GM18868 (cell line): ENCODE data around the gene GDF15.
"Not testable (repeated sequence)": the region's sequence is repeated elsewhere in the genome, so short reads cannot be mapped to it uniquely, and the experiment has no call there.

Experiments
- ATAC-seq: cut with Tn5 transposase; IDR thresholded peaks from one replicate; pipeline ENCODE4 v1.9.1; 2021; ENCODE audit warnings: mild to moderate bottlenecking, moderate library complexity; ENCODE audit not compliant: unreplicated experiment

GDF15 gene

GRCh38 chr19:18390065-18390907 lies 4.3 kb downstream of the GDF15 start:
- ATAC-seq: no peak

- ATAC-seq: no peak
These were observed 5.6 kb downstream of the GDF15 start for GRCh38 chr19:18391509-18392075.

- ATAC-seq: no peak
These were observed 6.5 kb downstream of the GDF15 start for GRCh38 chr19:18392417-18392816.

- ATAC-seq: no peak
These were observed 7.0 kb downstream of the GDF15 start for GRCh38 chr19:18392926-18393325.

- ATAC-seq: no peak
These were observed 7.9 kb downstream of the GDF15 start for GRCh38 chr19:18393836-18394235.

- no peak for ATAC-seq
These were observed 10.7 kb downstream of the GDF15 start for GRCh38 chr19:18396471-18397241.

GRCh38 chr19:18397242-18398202 lies 11.6 kb downstream of the GDF15 start, which contains the start of gene LRRC25:
Gene LRRC25, minus strand, starts transcription at chr19:18397622. Its CDS starts 659 bp downstream, at chr19:18396963.
- no peak for ATAC-seq

GRCh38 chr19:18399008-18399407 lies 13.1 kb downstream of the GDF15 start:
- no peak for ATAC-seq

GRCh38 chr19:18401580-18402112 lies 15.7 kb downstream of the GDF15 start:
- no peak for ATAC-seq

GRCh38 chr19:18402455-18403248 lies 16.7 kb downstream of the GDF15 start:
- not testable (repeated sequence) for ATAC-seq

- not testable (repeated sequence) for ATAC-seq
These were observed 19.8 kb downstream of the GDF15 start for GRCh38 chr19:18405754-18406153.

GRCh38 chr19:18406749-18407148 lies 20.8 kb downstream of the GDF15 start:
- no peak for ATAC-seq

GRCh38 chr19:18408053-18408476 lies 22.1 kb downstream of the GDF15 start:
- ATAC-seq: peak; percentile 52

- no peak for ATAC-seq
These were observed 26.8 kb downstream of the GDF15 start for GRCh38 chr19:18412610-18413239.

- ATAC-seq: no peak
These were observed 28.7 kb downstream of the GDF15 start for GRCh38 chr19:18414504-18415177.

- ATAC-seq: no peak
These were observed 29.4 kb downstream of the GDF15 start for GRCh38 chr19:18415178-18415867.

- no peak for ATAC-seq
These were observed 30.9 kb downstream of the GDF15 start for GRCh38 chr19:18416778-18417249.
